Activated CD8-positive, alpha-beta T cell treated with anti-CD3 and anti-CD28 coated beads for 36 hours (primary cell): ENCODE measurements around the gene GNAZ. TPM values are rescaled to one million over a fixed set of nuclear protein-coding genes. Genes with fewer than 3 reads are reported as not detected.

Experiments
- ATAC-seq: fragments of 200-7000 bp; cut with Tn5 transposase; one replicate; pipeline ENCODE4 v1.10.0; 2021; ENCODE audit warnings: mild to moderate bottlenecking, moderate library complexity
- CTCF ChIA-PET: fragments of 350-600 bp; sonication (Branson Sonifier 250); formaldehyde crosslinking; loops from one replicate; lab custom pipeline; 2021; ENCODE audit warnings: antibody characterized with exemption; lab: Charles Lee
- POLR2A ChIA-PET: fragments of 350-600 bp; sonication (Branson Sonifier 250); formaldehyde crosslinking; loops from one replicate; lab custom pipeline; 2021; ENCODE audit warnings: antibody characterized with exemption; lab: Charles Lee
- DNase-seq: peaks from one replicate; pipeline ENCODE4 v3.0.0-alpha.2; 2020
- H3K27ac Mint-ChIP-seq: one replicate; pipeline ENCODE4 v1.8.0; 2021; ENCODE audit warnings: mild to moderate bottlenecking, mixed read lengths
- H3K27me3 Mint-ChIP-seq: one replicate; pipeline ENCODE4 v1.8.0; 2021; ENCODE audit warnings: mixed read lengths
- H3K36me3 Mint-ChIP-seq: one replicate; pipeline ENCODE4 v1.8.0; 2021; ENCODE audit warnings: low read depth, mixed read lengths
- H3K4me1 Mint-ChIP-seq: one replicate; pipeline ENCODE4 v1.8.0; 2021; ENCODE audit warnings: low read depth, mixed read lengths
- H3K4me3 Mint-ChIP-seq: one replicate; pipeline ENCODE4 v1.8.0; 2021; ENCODE audit warnings: mild to moderate bottlenecking, moderate library complexity, mixed read lengths
- H3K9me3 Mint-ChIP-seq: one replicate; pipeline ENCODE4 v1.8.0; 2021; ENCODE audit warnings: mixed read lengths
- CTCF ChIP-seq: fragments of 200-600 bp; IDR thresholded peaks from one replicate; pipeline ENCODE4 v1.8.0; 2022; ENCODE audit warnings: antibody characterized with exemption, mild to moderate bottlenecking
- intact Hi-C: fragments of 100-400 bp; cut with micrococcal nuclease; formaldehyde crosslinking; loops from one replicate; pipeline ENCODE4 v1.10.0; 2022
- total RNA-seq, 2 experiments: library from RNA; stranded (reverse); gene quantifications; one replicate each; pipeline ENCODE4 v1.2.3, GENCODE V29; 2021

The GNAZ gene
- total RNA-seq, 2 experiments from 2014 or later: 0.50 to 0.56 TPM

DNA sequence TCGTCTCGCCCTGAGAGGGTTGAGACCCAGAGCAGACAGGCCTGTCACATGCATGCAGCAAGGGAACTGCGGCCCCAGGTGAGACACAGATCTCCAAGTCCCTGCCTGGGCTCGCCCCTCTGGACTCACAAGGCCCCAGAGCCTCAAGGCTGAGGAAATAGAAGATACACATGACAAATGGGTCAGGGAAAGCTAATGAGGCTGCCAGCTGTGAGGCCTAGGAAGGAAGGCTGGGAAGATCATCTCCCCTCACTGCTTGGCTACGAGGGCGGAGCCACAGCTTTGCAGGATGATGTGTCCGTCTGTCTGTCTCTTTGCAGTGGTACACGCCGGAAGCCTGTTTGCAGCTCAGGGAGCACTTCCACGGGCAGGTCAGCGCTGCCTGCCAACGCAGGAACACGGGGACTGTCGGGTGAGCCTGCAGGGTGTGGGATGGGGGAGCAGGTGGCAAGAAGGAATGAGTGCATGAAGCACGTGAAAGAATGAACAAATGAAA is 79.5 kb downstream of the GNAZ start:
- no peaks in the 10 kb centered on the region for H3K27me3 Mint-ChIP-seq
- CTCF ChIA-PET: interaction anchor here (1.1 to 2.6 kb wide), 2 partner anchors 29 to 132 kb away, joined by 3 to 10 read pairs; no protein-coding TSS in a partner anchor
- no peak for DNase-seq
- H3K27ac Mint-ChIP-seq: no peak overlapping the region
- POLR2A ChIA-PET: no interaction called here
- no peak for ATAC-seq
- no peak overlapping the region for H3K4me3 Mint-ChIP-seq
- H3K9me3 Mint-ChIP-seq: no peaks in the 10 kb centered on the region
- H3K4me1 Mint-ChIP-seq: peaks cover 17% of the 10 kb centered on the region
- no peak for TF ChIP-seq CTCF
- no peaks in the 10 kb centered on the region for H3K36me3 Mint-ChIP-seq
- intact Hi-C loops: no loop called here

GRCh38 chr22:23150762-23151161 is 80.4 kb downstream of the GNAZ start:
- peaks cover 8% of the 10 kb centered on the region for H3K4me1 Mint-ChIP-seq
- CTCF ChIA-PET: no interaction called here

GRCh38 chr22:23151827-23152226 is 81.5 kb downstream of the GNAZ start:
- ChIA-PET CTCF (no interaction called here), POLR2A (no interaction called here)
- no peak overlapping the region for H3K27ac Mint-ChIP-seq
- peaks cover 8% of the 10 kb centered on the region for H3K4me1 Mint-ChIP-seq
- H3K36me3 Mint-ChIP-seq: no peaks in the 10 kb centered on the region
- intact Hi-C loops: no loop called here
- H3K4me3 Mint-ChIP-seq: no peak overlapping the region
- no peaks in the 10 kb centered on the region for H3K27me3 Mint-ChIP-seq
- no peak for ATAC-seq
- H3K9me3 Mint-ChIP-seq: no peaks in the 10 kb centered on the region
- TF ChIP-seq CTCF: no peak
- no peak for DNase-seq

More at GRCh38 chr22:23150762-23151161, 80.4 kb downstream of the GNAZ start:
- Mint-ChIP-seq H3K4me3 (no peak overlapping the region), H3K27me3 (no peaks in the 10 kb centered on the region), H3K36me3 (no peaks in the 10 kb centered on the region), H3K9me3 (no peaks in the 10 kb centered on the region), H3K27ac (no peak overlapping the region)
- no peak for TF ChIP-seq CTCF
- DNase-seq (no peak), ATAC-seq (no peak)
- intact Hi-C loops: no loop called here
- POLR2A ChIA-PET: no interaction called here

GRCh38 chr22:23152238-23153114 is 82.2 kb downstream of the GNAZ start:
- intact Hi-C loops: no loop called here
- Mint-ChIP-seq H3K4me3 (no peak overlapping the region), H3K4me1 (peaks cover 8% of the 10 kb centered on the region), H3K27ac (no peak overlapping the region), H3K27me3 (no peaks in the 10 kb centered on the region), H3K9me3 (no peaks in the 10 kb centered on the region), H3K36me3 (no peaks in the 10 kb centered on the region)
- TF ChIP-seq CTCF: no peak
- ChIA-PET POLR2A (interaction anchor here (1.3 kb wide), 1 partner anchor 34 kb away, joined by 3 read pairs; no protein-coding TSS in a partner anchor), CTCF (interaction anchor here (0.6 to 0.9 kb wide), 2 partner anchors 129 to 138 kb away, joined by 3 read pairs; no protein-coding TSS in a partner anchor)
- DNase-seq (no peak), ATAC-seq (no peak)

DNA sequence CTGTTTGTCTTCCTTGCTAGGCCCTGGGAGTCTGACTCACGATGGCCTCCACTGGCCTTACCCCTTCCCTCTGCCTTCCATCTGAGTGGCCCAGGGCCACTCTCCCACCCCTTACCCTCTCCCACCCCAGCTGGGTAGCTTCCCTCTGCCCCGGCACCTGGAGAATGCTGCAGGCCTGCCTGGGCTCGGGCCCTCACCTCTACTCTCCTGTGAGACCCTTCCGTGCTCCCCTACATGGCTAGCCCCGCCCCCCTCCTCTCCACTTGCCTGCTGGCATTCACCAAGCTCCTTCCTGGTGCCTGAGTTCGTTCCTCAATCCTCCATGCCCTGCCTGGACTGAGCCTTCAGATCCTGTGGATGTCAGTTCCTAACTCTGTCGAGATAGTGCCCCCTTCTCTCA is 83.7 kb downstream of the GNAZ start:
- Mint-ChIP-seq H3K4me3 (no peak overlapping the region), H3K27me3 (no peaks in the 10 kb centered on the region), H3K4me1 (peaks cover 8% of the 10 kb centered on the region), H3K9me3 (no peaks in the 10 kb centered on the region), H3K36me3 (no peaks in the 10 kb centered on the region), H3K27ac (no peak overlapping the region)
- TF ChIP-seq CTCF: no peak
- POLR2A ChIA-PET: interaction anchor here (0.6 to 1.3 kb wide), 2 partner anchors 18 to 32 kb away, joined by 3 read pairs; no protein-coding TSS in a partner anchor
- CTCF ChIA-PET: interaction anchor here (0.8 to 1.5 kb wide), 2 partner anchors 20 to 194 kb away, joined by 3 to 4 read pairs; no protein-coding TSS in a partner anchor
- no peak for DNase-seq
- intact Hi-C loops: no loop called here
- ATAC-seq: no peak
